ENCODE data around the gene TNFAIP1. TPM values are rescaled to one million over a fixed set of nuclear protein-coding genes. Genes with fewer than 3 reads are reported as not detected.

TNFAIP1 gene
- total RNA-seq, 3 donors from 2014 or later (not counting 1 experiment from before 2014, with no cell fraction given) = 10.5 to 15.7 (median 14.6) TPM

DNA sequence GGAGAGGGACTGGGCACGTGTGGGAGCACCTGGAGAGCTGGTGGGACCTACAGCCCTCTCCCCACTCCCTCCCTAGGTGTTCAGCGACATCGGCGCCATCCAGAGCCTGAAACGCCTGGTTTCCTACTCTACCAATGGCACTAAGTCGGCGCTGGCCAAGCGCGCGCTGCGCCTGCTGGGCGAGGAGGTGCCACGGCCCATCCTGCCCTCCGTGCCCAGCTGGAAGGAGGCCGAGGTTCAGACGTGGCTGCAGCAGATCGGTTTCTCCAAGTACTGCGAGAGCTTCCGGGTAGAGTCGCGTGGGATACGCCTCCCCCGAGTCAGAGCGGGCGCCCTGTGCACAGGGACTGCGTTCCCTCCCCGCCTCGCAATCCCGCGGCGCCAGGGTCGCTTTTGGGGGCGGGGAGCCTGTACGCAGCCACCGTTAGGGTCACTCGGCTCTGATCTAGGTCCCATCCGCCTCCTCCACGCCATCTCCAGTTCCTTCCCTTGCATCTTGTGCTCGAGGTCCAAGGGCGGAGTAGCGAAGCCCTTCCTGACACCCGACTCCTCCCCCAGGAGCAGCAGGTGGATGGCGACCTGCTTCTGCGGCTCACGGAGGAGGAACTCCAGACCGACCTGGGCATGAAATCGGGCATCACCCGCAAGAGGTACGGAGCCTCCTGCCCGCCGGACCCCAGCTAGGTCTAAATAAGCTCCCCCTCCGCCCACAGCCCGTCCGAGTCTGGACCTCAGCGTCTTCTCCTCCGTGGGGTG is 48.9 kb downstream of the TNFAIP1 start:
- Mint-ChIP-seq H3K27ac (peak overlapping the region in 1 of 2 donors; percentile 73), H3K36me3 (no peaks in the 10 kb centered on the region), H3K4me3 (peak overlapping the region; percentile 83), H3K27me3 (ENCODE audit: low read depth in 2 of 2) (peaks cover 0 to 8% of the 10 kb centered on the region in 2 donors), H3K4me1 (peaks cover 7 to 39% of the 10 kb centered on the region in 2 donors), H3K9me3 (no peaks in the 10 kb centered on the region)
- no peaks in the 10 kb centered on the region for H3K27me3 ChIP-seq (ENCODE audit: control insufficient read depth, insufficient read depth, low read length)
- TF ChIP-seq, protein P1, sequence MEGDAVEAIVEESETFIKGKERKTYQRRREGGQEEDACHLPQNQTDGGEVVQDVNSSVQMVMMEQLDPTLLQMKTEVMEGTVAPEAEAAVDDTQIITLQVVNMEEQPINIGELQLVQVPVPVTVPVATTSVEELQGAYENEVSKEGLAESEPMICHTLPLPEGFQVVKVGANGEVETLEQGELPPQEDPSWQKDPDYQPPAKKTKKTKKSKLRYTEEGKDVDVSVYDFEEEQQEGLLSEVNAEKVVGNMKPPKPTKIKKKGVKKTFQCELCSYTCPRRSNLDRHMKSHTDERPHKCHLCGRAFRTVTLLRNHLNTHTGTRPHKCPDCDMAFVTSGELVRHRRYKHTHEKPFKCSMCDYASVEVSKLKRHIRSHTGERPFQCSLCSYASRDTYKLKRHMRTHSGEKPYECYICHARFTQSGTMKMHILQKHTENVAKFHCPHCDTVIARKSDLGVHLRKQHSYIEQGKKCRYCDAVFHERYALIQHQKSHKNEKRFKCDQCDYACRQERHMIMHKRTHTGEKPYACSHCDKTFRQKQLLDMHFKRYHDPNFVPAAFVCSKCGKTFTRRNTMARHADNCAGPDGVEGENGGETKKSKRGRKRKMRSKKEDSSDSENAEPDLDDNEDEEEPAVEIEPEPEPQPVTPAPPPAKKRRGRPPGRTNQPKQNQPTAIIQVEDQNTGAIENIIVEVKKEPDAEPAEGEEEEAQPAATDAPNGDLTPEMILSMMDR (IDR thresholded peaks at IDR 0.05) = no peak
- no peaks in the 10 kb centered on the region for H3K9me3 ChIP-seq (ENCODE audit: control insufficient read depth, insufficient read depth, low read length)
- WGBS (ENCODE audit: insufficient coverage) = 3% methylated on average over 56 of the region's 56 CpGs
- peak overlapping the region; percentile 58 for H3K4me3 ChIP-seq (ENCODE audit: low read length)
- peaks cover 10% of the 10 kb centered on the region for H3K36me3 ChIP-seq (ENCODE audit: control insufficient read depth, insufficient read depth, low read length)
- ATAC-seq (peak; percentile 91 to 96 (median 94)), DNase-seq (peak; percentile 47 to 75)
- H3K27ac ChIP-seq (ENCODE audit: low read length) = peak overlapping the region; percentile 12
- H3K4me1 ChIP-seq (ENCODE audit: control insufficient read depth, insufficient read depth, low read length) = peaks cover 24% of the 10 kb centered on the region
- intact Hi-C loops (cut with micrococcal nuclease) = no loop called here

DNA sequence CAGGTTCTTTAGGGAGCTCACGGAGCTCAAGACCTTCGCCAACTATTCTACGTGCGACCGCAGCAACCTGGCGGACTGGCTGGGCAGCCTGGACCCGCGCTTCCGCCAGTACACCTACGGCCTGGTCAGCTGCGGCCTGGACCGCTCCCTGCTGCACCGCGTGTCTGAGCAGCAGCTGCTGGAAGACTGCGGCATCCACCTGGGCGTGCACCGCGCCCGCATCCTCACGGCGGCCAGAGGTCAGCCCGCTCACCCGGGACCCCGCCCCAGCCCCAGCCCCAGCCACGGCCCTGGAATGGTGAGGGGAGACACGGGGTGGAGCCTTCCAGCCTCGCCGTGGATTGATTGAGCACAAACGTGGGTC is 49.5 kb downstream of the TNFAIP1 start:
- Mint-ChIP-seq H3K27ac (peak overlapping the region in 1 of 2 donors; percentile 73), H3K4me1 (peaks cover 7 to 39% of the 10 kb centered on the region in 2 donors), H3K4me3 (peak overlapping the region; percentile 83), H3K27me3 (ENCODE audit: low read depth in 2 of 2) (peaks cover 0 to 8% of the 10 kb centered on the region in 2 donors), H3K36me3 (peaks cover 3% of the 10 kb centered on the region), H3K9me3 (no peaks in the 10 kb centered on the region)
- no peak overlapping the region for H3K27ac ChIP-seq (ENCODE audit: low read length)
- TF ChIP-seq, protein P1 (IDR thresholded peaks at IDR 0.05) = no peak
- DNase-seq (peak in 1 of 2 donors; percentile 16), ATAC-seq (peak in 2 of 3 donors; percentile 14 to 23)
- intact Hi-C loops (cut with micrococcal nuclease) = no loop called here
- H3K9me3 ChIP-seq (ENCODE audit: control insufficient read depth, insufficient read depth, low read length) = no peaks in the 10 kb centered on the region
- H3K27me3 ChIP-seq (ENCODE audit: control insufficient read depth, insufficient read depth, low read length) = no peaks in the 10 kb centered on the region
- WGBS (ENCODE audit: insufficient coverage) = 8% methylated on average over 29 of the region's 29 CpGs
- peaks cover 15% of the 10 kb centered on the region for H3K36me3 ChIP-seq (ENCODE audit: control insufficient read depth, insufficient read depth, low read length)
- H3K4me3 ChIP-seq (ENCODE audit: low read length) = peak overlapping the region; percentile 58
- peaks cover 24% of the 10 kb centered on the region for H3K4me1 ChIP-seq (ENCODE audit: control insufficient read depth, insufficient read depth, low read length)

DNA sequence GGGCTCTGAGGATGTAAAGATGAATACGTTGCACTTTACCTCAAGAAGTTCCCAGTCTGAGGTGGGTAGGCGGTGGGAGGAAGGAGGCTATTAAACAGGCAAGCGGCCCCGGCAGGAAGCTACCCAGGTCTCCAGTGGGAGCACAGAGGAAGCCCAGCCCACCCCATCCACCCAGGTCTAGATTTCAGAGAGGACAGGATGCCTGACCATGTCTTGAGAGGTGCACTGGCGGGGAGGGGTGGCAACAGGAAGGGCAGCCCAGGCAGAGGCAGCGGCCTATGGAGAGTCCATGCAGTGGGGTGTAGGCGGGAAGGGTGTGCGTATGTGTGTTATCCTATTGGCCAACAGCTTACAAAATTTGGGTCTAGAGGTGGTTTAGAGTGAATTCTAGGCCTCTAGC is 49.8 kb downstream of the TNFAIP1 start:
- Mint-ChIP-seq H3K27me3 (ENCODE audit: low read depth in 2 of 2) (peaks cover 0 to 8% of the 10 kb centered on the region in 2 donors), H3K4me1 (peaks cover 7 to 39% of the 10 kb centered on the region in 2 donors), H3K36me3 (peaks cover 7% of the 10 kb centered on the region), H3K4me3 (peak overlapping the region; percentile 83), H3K27ac (peak overlapping the region in 1 of 2 donors; percentile 73), H3K9me3 (no peaks in the 10 kb centered on the region)
- H3K4me1 ChIP-seq (ENCODE audit: control insufficient read depth, insufficient read depth, low read length) = peaks cover 24% of the 10 kb centered on the region
- no peaks in the 10 kb centered on the region for H3K27me3 ChIP-seq (ENCODE audit: control insufficient read depth, insufficient read depth, low read length)
- H3K9me3 ChIP-seq (ENCODE audit: control insufficient read depth, insufficient read depth, low read length) = no peaks in the 10 kb centered on the region
- H3K27ac ChIP-seq (ENCODE audit: low read length) = no peak overlapping the region
- 61% methylated on average over 8 of the region's 8 CpGs for WGBS (ENCODE audit: insufficient coverage)
- intact Hi-C loops (cut with micrococcal nuclease) = no loop called here
- TF ChIP-seq, protein P1 (IDR thresholded peaks at IDR 0.05) = no peak
- ATAC-seq = peak in 1 of 3 donors; percentile 24
- peaks cover 18% of the 10 kb centered on the region for H3K36me3 ChIP-seq (ENCODE audit: control insufficient read depth, insufficient read depth, low read length)
- peak overlapping the region; percentile 58 for H3K4me3 ChIP-seq (ENCODE audit: low read length)
- peak in 1 of 2 donors; percentile 18 for DNase-seq
